Ovary (tissue), 3 donors: ENCODE data around the gene SF3A2.

Source experiments
- POLR2A ChIP-seq: fragments of 450-650 bp; IDR thresholded peaks from one replicate; pipeline ENCODE4 v1.6.1; 2017; ENCODE audit warnings: antibody characterized with exemption, mild to moderate bottlenecking, moderate library complexity
- TF ChIP-seq, protein P1 (sequence below), 3 donors: fragments of 450-650 bp in 2 of 3; fragments of 200-600 bp in 1 of 3; IDR thresholded peaks; one replicate each; pipeline versions ENCODE4 v1.5.1 to v1.8.0; 2016 to 2022; ENCODE audit warnings: antibody characterized with exemption in 3 of 3, mild to moderate bottlenecking in 1 of 3
- donor health status: DM: no; HTN: no; CAD: no.

DNA sequence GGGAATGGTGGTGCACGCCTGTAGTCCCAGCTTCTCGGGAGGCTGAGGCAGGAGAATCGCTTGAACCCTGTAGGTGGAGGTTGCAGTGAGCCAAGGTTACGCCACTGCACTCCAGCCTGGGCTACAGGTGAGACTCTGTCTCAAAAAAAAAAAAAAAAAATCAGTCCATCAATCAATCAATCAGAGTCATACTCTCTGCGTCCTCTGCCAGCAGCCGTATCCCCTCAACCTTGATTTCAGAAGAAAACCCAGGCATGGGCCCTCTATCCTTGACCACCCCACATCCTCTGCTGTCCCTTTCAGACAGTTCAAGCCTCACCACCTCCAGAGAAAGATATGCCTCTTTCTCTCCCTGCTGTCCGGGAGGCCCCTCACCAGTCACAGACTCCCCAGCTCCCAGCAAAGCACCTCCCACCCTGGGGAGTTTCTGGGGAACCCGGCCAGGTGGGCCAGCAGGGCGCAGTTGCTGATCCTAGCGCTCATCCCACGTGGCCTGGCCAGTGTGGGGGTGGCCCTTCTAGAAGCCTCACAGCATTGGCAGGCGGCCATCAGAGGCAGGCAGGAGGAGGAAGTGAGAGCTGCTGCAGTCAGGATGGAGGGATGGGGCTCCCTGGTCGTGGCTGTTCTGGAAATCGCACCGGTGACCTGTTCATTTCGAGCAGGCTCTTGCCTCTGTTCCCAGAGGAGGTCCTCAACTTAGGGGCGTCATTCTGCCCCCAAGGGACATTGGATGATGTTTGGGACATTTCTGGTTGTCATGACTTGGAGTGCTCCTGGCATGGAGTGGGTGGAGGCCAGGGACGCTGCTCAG, 29.8 kb downstream of the SF3A2 start:
- TF ChIP-seq, protein P1, sequence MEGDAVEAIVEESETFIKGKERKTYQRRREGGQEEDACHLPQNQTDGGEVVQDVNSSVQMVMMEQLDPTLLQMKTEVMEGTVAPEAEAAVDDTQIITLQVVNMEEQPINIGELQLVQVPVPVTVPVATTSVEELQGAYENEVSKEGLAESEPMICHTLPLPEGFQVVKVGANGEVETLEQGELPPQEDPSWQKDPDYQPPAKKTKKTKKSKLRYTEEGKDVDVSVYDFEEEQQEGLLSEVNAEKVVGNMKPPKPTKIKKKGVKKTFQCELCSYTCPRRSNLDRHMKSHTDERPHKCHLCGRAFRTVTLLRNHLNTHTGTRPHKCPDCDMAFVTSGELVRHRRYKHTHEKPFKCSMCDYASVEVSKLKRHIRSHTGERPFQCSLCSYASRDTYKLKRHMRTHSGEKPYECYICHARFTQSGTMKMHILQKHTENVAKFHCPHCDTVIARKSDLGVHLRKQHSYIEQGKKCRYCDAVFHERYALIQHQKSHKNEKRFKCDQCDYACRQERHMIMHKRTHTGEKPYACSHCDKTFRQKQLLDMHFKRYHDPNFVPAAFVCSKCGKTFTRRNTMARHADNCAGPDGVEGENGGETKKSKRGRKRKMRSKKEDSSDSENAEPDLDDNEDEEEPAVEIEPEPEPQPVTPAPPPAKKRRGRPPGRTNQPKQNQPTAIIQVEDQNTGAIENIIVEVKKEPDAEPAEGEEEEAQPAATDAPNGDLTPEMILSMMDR (IDR thresholded peaks at IDR 0.05), result no peak
- no peak for TF ChIP-seq POLR2A
